Uterus (tissue), 4 donors: ENCODE results near the gene ST8SIA5. TPM values are rescaled to one million over a fixed set of nuclear protein-coding genes. Genes with fewer than 3 reads are reported as not detected.

Experiments
- DNase-seq, 2 donors: peaks; one replicate each; pipeline ENCODE4 v3.0.0-alpha.2; 2019 to 2020
- H3K27ac ChIP-seq, 2 donors: fragments of 200-600 bp; sonication (generic); 1 replicate in 1 of 2; 2 replicates in 1 of 2; pipeline ENCODE4 v1.5.1; 2016 to 2018
- H3K27me3 ChIP-seq, 2 donors: fragments of 200-600 bp; sonication (generic); one replicate each; pipeline ENCODE4 v1.5.1; 2018 to 2019; ENCODE audit warnings: control low read depth in 1 of 2
- H3K36me3 ChIP-seq, 2 donors: fragments of 200-600 bp; sonication (generic); one replicate each; pipeline ENCODE4 v1.5.1; 2019; ENCODE audit warnings: control low read depth in 1 of 2
- H3K4me1 ChIP-seq, 2 donors: fragments of 200-600 bp; sonication (generic); one replicate each; pipeline ENCODE4 v1.5.1; 2018 to 2019; ENCODE audit warnings: control low read depth in 1 of 2
- H3K4me3 ChIP-seq, 2 donors: fragments of 200-600 bp; sonication (generic); 1 replicate in 1 of 2; 2 replicates in 1 of 2; pipeline ENCODE4 v1.5.1; 2018 to 2019; ENCODE audit warnings: mild to moderate bottlenecking in 1 of 2
- H3K9me3 ChIP-seq, 2 donors: fragments of 200-600 bp; sonication (generic); one replicate each; pipeline ENCODE4 v1.5.1; 2019; ENCODE audit warnings: control low read depth in 1 of 2
- CTCF ChIP-seq, 4 experiments: fragments of 200-600 bp in 2 of 4; fragments of 450-650 bp in 2 of 4; sonication (generic) in 2 of 4; IDR thresholded peaks; one replicate each; pipeline ENCODE4 v1.5.1; 2016 to 2019; ENCODE audit warnings: antibody characterized with exemption in 4 of 4, mild to moderate bottlenecking in 2 of 4, moderate library complexity in 1 of 4
- POLR2A ChIP-seq, 2 donors: fragments of 450-650 bp; IDR thresholded peaks; one replicate each; pipeline ENCODE4 v1.6.1; 2016; ENCODE audit warnings: antibody characterized with exemption in 2 of 2, mild to moderate bottlenecking in 1 of 2, moderate library complexity in 1 of 2
- intact Hi-C: fragments of 100-400 bp; cut with DNase I; formaldehyde crosslinking; loops from one replicate; pipeline ENCODE4 v1.15.1; 2023; ENCODE audit warnings: low total_unique reads
- total RNA-seq, 4 donors: library from RNA; depleted of rRNA in 3 of 4; stranded (reverse); fragments of >200 nt in 3 of 4; gene quantifications; one replicate each; pipeline versions ENCODE4 v1.1.0 to v1.2.4, GENCODE V29; 2014 to 2023
- donor health status: DM: yes; HTN: yes; CAD: no.

ST8SIA5 gene
- total RNA-seq, 4 donors from 2014 or later = 0.76 TPM; not detected in 3

GRCh38 chr18:46754661-46755292 is 2.1 kb downstream of the ST8SIA5 start:
- TF ChIP-seq POLR2A (IDR thresholded peaks at IDR 0.05) (no peak), CTCF (IDR thresholded peaks at IDR 0.05) (no peak)
- H3K27me3 ChIP-seq = peaks cover 0 to 8% of the 10 kb centered on the region in 2 donors
- intact Hi-C loops = no loop called here

GRCh38 chr18:46754188-46754587 is 2.7 kb downstream of the ST8SIA5 start:
- H3K4me3 ChIP-seq = no peak overlapping the region
- TF ChIP-seq CTCF (IDR thresholded peaks at IDR 0.05) (no peak), POLR2A (IDR thresholded peaks at IDR 0.05) (no peak)
- H3K4me1 ChIP-seq = peaks cover 0 to 17% of the 10 kb centered on the region in 2 donors
- intact Hi-C loops = no loop called here
- H3K27me3 ChIP-seq = peaks cover 0 to 8% of the 10 kb centered on the region in 2 donors
- H3K9me3 ChIP-seq = no peaks in the 10 kb centered on the region
- no peaks in the 10 kb centered on the region for H3K36me3 ChIP-seq
- no peak for DNase-seq
- no peak overlapping the region for H3K27ac ChIP-seq

More at GRCh38 chr18:46754661-46755292, 2.1 kb downstream of the ST8SIA5 start:
- no peaks in the 10 kb centered on the region for H3K9me3 ChIP-seq
- H3K4me1 ChIP-seq = peaks cover 0 to 17% of the 10 kb centered on the region in 2 donors
- no peak for DNase-seq
- no peak overlapping the region for H3K4me3 ChIP-seq
- H3K27ac ChIP-seq = no peak overlapping the region
- H3K36me3 ChIP-seq = no peaks in the 10 kb centered on the region

GRCh38 chr18:46751882-46752281 is 5.0 kb downstream of the ST8SIA5 start:
- DNase-seq = no peak
- Histone ChIP-seq H3K27me3 (no peaks in the 10 kb centered on the region), H3K4me3 (no peak overlapping the region), H3K4me1 (peaks cover 0 to 10% of the 10 kb centered on the region in 2 donors), H3K36me3 (no peaks in the 10 kb centered on the region), H3K9me3 (no peaks in the 10 kb centered on the region), H3K27ac (no peak overlapping the region)
- intact Hi-C loops = no loop called here
- TF ChIP-seq POLR2A (IDR thresholded peaks at IDR 0.05) = no peak
- no peak for TF ChIP-seq CTCF (IDR thresholded peaks at IDR 0.05)

GRCh38 chr18:46750626-46751025 is 6.2 kb downstream of the ST8SIA5 start:
- no peak overlapping the region for H3K27ac ChIP-seq
- no peak for TF ChIP-seq POLR2A (IDR thresholded peaks at IDR 0.05)
- TF ChIP-seq CTCF (IDR thresholded peaks at IDR 0.05) = no peak
- H3K4me1 ChIP-seq = no peaks in the 10 kb centered on the region
- H3K27me3 ChIP-seq = no peaks in the 10 kb centered on the region
- no peaks in the 10 kb centered on the region for H3K9me3 ChIP-seq
- H3K4me3 ChIP-seq = no peak overlapping the region
- intact Hi-C loops = no loop called here
- no peak for DNase-seq
- no peaks in the 10 kb centered on the region for H3K36me3 ChIP-seq

GRCh38 chr18:46748466-46748865 is 8.4 kb downstream of the ST8SIA5 start:
- intact Hi-C loops = no loop called here
- Histone ChIP-seq H3K4me3 (no peak overlapping the region), H3K4me1 (no peaks in the 10 kb centered on the region), H3K9me3 (no peaks in the 10 kb centered on the region), H3K36me3 (no peaks in the 10 kb centered on the region), H3K27me3 (no peaks in the 10 kb centered on the region), H3K27ac (no peak overlapping the region)
- no peak for TF ChIP-seq POLR2A (IDR thresholded peaks at IDR 0.05)
- TF ChIP-seq CTCF (IDR thresholded peaks at IDR 0.05) = no peak
- no peak for DNase-seq
